Erythroblast (primary cell): ENCODE measurements around the gene IL1RN.

Source experiments
- GATA1 ChIP-seq: IDR thresholded peaks from 2 replicates; pipeline ENCODE4 v1.6.1; 2011; ENCODE audit warnings: low read depth, mild to moderate bottlenecking, control low read depth, low read length, moderate library complexity
- POLR2A ChIP-seq: IDR thresholded peaks from 2 replicates; pipeline ENCODE4 v1.6.1; 2011; ENCODE audit warnings: mild to moderate bottlenecking, low read length

- TF ChIP-seq POLR2A (peak; percentile 47), GATA1 (peak; percentile 25)
Measured at GRCh38 chr2:113181258-113182051, 54.1 kb downstream of the IL1RN start.
